ENCODE measurements around the gene TMEM272. TPM values are rescaled to one million over a fixed set of nuclear protein-coding genes. Genes with fewer than 3 reads are reported as not detected.

The TMEM272 gene
- total RNA-seq, 2 experiments from 2014 or later, result 0.18 to 0.32 TPM

DNA sequence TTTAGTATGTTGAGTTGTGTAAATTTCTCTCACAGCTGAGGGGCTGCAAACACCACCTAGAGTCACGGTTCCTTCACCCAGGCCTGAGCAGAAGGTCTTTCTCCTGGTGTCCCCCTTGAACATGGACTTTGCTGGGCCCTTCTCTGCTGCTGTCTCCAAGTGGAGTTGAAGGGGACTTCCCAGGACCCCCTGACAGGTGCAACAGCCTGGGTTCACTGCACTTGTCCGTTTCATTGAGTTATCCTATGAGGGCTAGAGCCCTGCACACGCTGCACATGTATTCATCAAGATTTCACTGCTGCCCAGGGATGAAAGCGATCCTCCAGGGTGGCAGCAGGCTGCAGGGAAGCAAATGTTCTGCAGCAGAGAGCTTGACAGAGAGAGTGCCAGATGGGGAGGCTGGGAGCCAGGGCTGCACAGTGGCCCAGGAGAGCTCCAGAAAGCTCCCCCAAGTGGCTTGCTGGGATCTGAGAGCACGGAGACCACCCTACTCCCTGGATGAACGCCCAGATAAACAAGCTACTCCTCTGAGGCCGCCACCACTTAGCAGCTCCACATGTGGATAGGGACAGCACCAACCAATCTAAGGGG, 10.3 kb downstream of the TMEM272 start:
- Mint-ChIP-seq H3K27ac (no peak overlapping the region), H3K4me3 (no peak overlapping the region), H3K4me1 (ENCODE audit: low read depth) (peaks cover 51% of the 10 kb centered on the region), H3K36me3 (ENCODE audit: low read depth) (no peaks in the 10 kb centered on the region), H3K27me3 (no peaks in the 10 kb centered on the region), H3K9me3 (no peaks in the 10 kb centered on the region)
- ChIA-PET POLR2A (interaction anchor here (1.7 kb wide), 1 partner anchor 16 kb away, joined by 4 read pairs; no protein-coding TSS in a partner anchor), CTCF (interaction anchor here (1.1 to 5.8 kb wide), 7 partner anchors 8 to 254 kb away, joined by 3 to 150 read pairs (median 4); partner anchors contain the start of gene TMEM272)
- TF ChIP-seq, protein P1, sequence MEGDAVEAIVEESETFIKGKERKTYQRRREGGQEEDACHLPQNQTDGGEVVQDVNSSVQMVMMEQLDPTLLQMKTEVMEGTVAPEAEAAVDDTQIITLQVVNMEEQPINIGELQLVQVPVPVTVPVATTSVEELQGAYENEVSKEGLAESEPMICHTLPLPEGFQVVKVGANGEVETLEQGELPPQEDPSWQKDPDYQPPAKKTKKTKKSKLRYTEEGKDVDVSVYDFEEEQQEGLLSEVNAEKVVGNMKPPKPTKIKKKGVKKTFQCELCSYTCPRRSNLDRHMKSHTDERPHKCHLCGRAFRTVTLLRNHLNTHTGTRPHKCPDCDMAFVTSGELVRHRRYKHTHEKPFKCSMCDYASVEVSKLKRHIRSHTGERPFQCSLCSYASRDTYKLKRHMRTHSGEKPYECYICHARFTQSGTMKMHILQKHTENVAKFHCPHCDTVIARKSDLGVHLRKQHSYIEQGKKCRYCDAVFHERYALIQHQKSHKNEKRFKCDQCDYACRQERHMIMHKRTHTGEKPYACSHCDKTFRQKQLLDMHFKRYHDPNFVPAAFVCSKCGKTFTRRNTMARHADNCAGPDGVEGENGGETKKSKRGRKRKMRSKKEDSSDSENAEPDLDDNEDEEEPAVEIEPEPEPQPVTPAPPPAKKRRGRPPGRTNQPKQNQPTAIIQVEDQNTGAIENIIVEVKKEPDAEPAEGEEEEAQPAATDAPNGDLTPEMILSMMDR (IDR thresholded peaks at IDR 0.05), result no peak
- ATAC-seq, result no peak
- intact Hi-C loops (cut with micrococcal nuclease), result no loop called here
- DNase-seq, result no peak

GRCh38 chr13:51833980-51834379, 11.0 kb downstream of the TMEM272 start:
- Mint-ChIP-seq H3K9me3 (no peaks in the 10 kb centered on the region), H3K4me1 (ENCODE audit: low read depth) (peaks cover 58% of the 10 kb centered on the region)
- no peak for ATAC-seq

DNA sequence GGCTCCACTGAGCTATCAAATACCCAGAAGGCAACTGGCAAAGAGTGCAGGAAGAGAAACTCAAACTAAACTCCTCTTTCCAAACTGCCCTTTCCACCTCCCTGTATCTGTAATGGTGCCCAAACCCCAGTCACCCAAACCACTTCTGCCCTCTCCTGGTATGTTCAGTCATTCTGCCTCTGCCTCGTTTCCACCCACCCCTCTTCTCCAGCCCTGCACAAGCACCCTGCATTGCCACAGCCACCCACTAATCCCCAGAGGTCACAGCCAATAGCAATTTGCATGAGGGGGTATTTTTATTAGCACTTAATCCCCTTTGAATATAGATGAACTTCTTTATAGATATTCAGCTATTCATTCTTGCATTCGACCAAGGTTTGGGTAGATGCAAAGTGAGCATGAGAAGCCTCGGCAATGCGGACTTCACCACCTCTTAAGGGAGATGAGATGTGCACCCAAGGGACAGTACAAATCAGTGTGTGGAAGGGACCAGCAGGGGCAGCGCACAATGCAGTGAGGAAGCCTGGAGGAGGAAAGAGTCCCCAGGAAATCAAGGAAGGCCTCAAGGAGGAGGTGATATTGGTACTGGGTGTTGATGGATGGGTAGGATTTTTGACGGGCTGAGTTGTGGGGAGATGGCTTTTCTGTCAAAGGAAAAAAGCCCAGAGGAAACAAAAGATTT, 12.4 kb downstream of the TMEM272 start:
- DNase-seq (peak; percentile 73), ATAC-seq (peak; percentile 98)
- no peaks in the 10 kb centered on the region for H3K36me3 Mint-ChIP-seq (ENCODE audit: low read depth)
- intact Hi-C loops (cut with micrococcal nuclease), result loop anchor here (2.0 kb wide), 1 partner anchor 18 kb away; no protein-coding TSS in a partner anchor
- no peaks in the 10 kb centered on the region for H3K9me3 Mint-ChIP-seq
- POLR2A ChIA-PET, result interaction anchor here (0.6 to 1.6 kb wide), 4 partner anchors 10 to 190 kb away, joined by 3 to 6 read pairs (median 3); partner anchors contain the start of gene CCDC70
- CTCF ChIA-PET, result interaction anchor here (0.7 to 5.8 kb wide), 23 partner anchors 9 to 430 kb away, joined by 3 to 150 read pairs (median 4); partner anchors contain the start of genes CCDC70 and TMEM272
- no peak overlapping the region for H3K27ac Mint-ChIP-seq
- H3K27me3 Mint-ChIP-seq, result no peaks in the 10 kb centered on the region
- H3K4me3 Mint-ChIP-seq, result no peak overlapping the region
- H3K4me1 Mint-ChIP-seq (ENCODE audit: low read depth), result peaks cover 59% of the 10 kb centered on the region
- TF ChIP-seq, protein P1 (IDR thresholded peaks at IDR 0.05), result peak; percentile 68

More at GRCh38 chr13:51833980-51834379, 11.0 kb downstream of the TMEM272 start:
- CTCF ChIA-PET, result interaction anchor here (1.2 to 5.8 kb wide), 6 partner anchors 9 to 19 kb away, joined by 3 to 150 read pairs (median 5); partner anchors contain the start of gene TMEM272
- Mint-ChIP-seq H3K27me3 (no peaks in the 10 kb centered on the region), H3K27ac (no peak overlapping the region), H3K36me3 (ENCODE audit: low read depth) (no peaks in the 10 kb centered on the region), H3K4me3 (no peak overlapping the region)
- DNase-seq, result no peak
- TF ChIP-seq, protein P1 (IDR thresholded peaks at IDR 0.05), result no peak
- POLR2A ChIA-PET, result interaction anchor here (1.7 kb wide), 1 partner anchor 15 kb away, joined by 4 read pairs; no protein-coding TSS in a partner anchor
- intact Hi-C loops (cut with micrococcal nuclease), result loop anchor here (2.0 kb wide), 1 partner anchor 19 kb away; no protein-coding TSS in a partner anchor

DNA sequence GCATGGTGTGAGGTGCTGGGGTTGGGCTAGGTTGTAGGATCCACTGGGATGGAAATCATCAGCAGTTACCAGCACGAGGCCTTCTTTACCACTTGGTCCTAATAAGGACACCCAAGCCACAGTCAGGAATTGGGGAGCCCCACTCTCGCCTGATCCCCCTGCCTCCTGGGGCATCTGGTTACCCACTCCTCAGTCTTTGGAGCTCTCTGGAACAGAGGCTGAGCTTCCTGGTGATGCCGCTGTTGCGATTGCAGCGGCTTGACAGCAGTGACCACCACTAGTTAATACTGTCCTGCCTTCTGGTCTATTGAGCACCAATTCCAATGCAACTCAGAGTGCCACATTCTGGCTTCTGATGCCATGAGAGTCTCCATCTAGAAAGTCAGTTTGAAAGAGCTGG, 13.5 kb downstream of the TMEM272 start:
- no peak overlapping the region for H3K27ac Mint-ChIP-seq
- TF ChIP-seq, protein P1 (IDR thresholded peaks at IDR 0.05), result no peak
- CTCF ChIA-PET, result interaction anchor here (0.7 to 5.8 kb wide), 18 partner anchors 8 to 545 kb away, joined by 3 to 150 read pairs (median 5); partner anchors contain the start of genes CCDC70 and TMEM272
- intact Hi-C loops (cut with micrococcal nuclease), result no loop called here
- ATAC-seq (no peak), DNase-seq (no peak)
- POLR2A ChIA-PET, result interaction anchor here (1.1 to 1.6 kb wide), 3 partner anchors 9 to 18 kb away, joined by 3 to 6 read pairs (median 3); no protein-coding TSS in a partner anchor
- H3K27me3 Mint-ChIP-seq, result no peaks in the 10 kb centered on the region
- no peaks in the 10 kb centered on the region for H3K9me3 Mint-ChIP-seq
- H3K4me1 Mint-ChIP-seq (ENCODE audit: low read depth), result peaks cover 59% of the 10 kb centered on the region
- no peak overlapping the region for H3K4me3 Mint-ChIP-seq
- no peaks in the 10 kb centered on the region for H3K36me3 Mint-ChIP-seq (ENCODE audit: low read depth)

Measured in activated CD8-positive, alpha-beta T cell treated with anti-CD3 and anti-CD28 coated beads for 36 hours (primary cell).